ENCODE results near the gene SESN2.

- TF ChIP-seq CTCF (IDR thresholded peaks at IDR 0.05; ENCODE audit: low read depth, low read length, missing input control) (no peak), YY1 (IDR thresholded peaks at IDR 0.05) (no peak), GABPA (IDR thresholded peaks at IDR 0.05 in 1 of 2, conservative IDR thresholded peaks at IDR 0.05 in 1 of 2) (no peak), RXRA (IDR thresholded peaks at IDR 0.05) (no peak), ZBTB33 (IDR thresholded peaks at IDR 0.05) (no peak)
Observed at GRCh38 chr1:28265577-28265976, 6.3 kb downstream of the SESN2 start.

Data from liver (tissue), 3 donors.